Neuronal stem cell (in vitro differentiated cells): ENCODE measurements around the gene AP1G1.
"Not testable (repeated sequence)": the region's sequence is repeated elsewhere in the genome, so short reads cannot be mapped to it uniquely, and the experiment has no call there.

ENCODE experiments used
- DNase-seq: peaks from one replicate; pipeline ENCODE4 v3.0.0-alpha.2; 2013; ENCODE audit warnings: low spot score
- H2AFZ ChIP-seq: one replicate; pipeline ENCODE4 v1.6.1; 2013; ENCODE audit warnings: mild to moderate bottlenecking, low read length, inconsistent platforms
- H2AK5ac ChIP-seq: 2 replicates; pipeline ENCODE4 v1.6.1; 2013; ENCODE audit warnings: low read depth, mild to moderate bottlenecking, inconsistent platforms, low read length, moderate library complexity, mixed read lengths
- H2BK120ac ChIP-seq: 2 replicates; pipeline ENCODE4 v1.6.1; 2013; ENCODE audit warnings: low read depth, mild to moderate bottlenecking, inconsistent platforms, low read length, moderate library complexity, mixed read lengths
- H2BK12ac ChIP-seq: one replicate; pipeline ENCODE4 v1.6.1; 2013; ENCODE audit warnings: low read length, inconsistent platforms
- H2BK15ac ChIP-seq: 2 replicates; pipeline ENCODE4 v1.6.1; 2013; ENCODE audit warnings: mild to moderate bottlenecking, low read length, inconsistent platforms, mixed read lengths
- H2BK5ac ChIP-seq: one replicate; pipeline ENCODE4 v1.6.1; 2013; ENCODE audit warnings: inconsistent platforms, mild to moderate bottlenecking, low read length, moderate library complexity
- H3K14ac ChIP-seq: one replicate; pipeline ENCODE4 v1.6.1; 2013; ENCODE audit warnings: low read length, inconsistent platforms
- H3K18ac ChIP-seq: 2 replicates; pipeline ENCODE4 v1.6.1; 2013; ENCODE audit warnings: low read length, inconsistent platforms
- H3K23ac ChIP-seq: 2 replicates; pipeline ENCODE4 v1.6.1; 2013; ENCODE audit warnings: low read depth, mild to moderate bottlenecking, mixed read lengths, low read length, inconsistent platforms; ENCODE audit not compliant: poor library complexity
- H3K27ac ChIP-seq: replicated peaks from 3 replicates; pipeline ENCODE4 v1.5.1; 2013; ENCODE audit warnings: low read length, inconsistent platforms
- H3K27me3 ChIP-seq, 3 experiments: 2 replicates each; pipeline ENCODE4 v1.6.1; 2013; ENCODE audit warnings: low read length in 3 of 3, mild to moderate bottlenecking in 2 of 3, inconsistent platforms in 1 of 3, low read depth in 1 of 3, mixed read lengths in 1 of 3, moderate library complexity in 1 of 3; ENCODE audit not compliant: control insufficient read depth in 3 of 3, insufficient read depth in 3 of 3
- H3K36me3 ChIP-seq, 2 donors: replicated peaks in 1 of 2; 2 replicates each; pipeline ENCODE4 v1.6.1; 2013; ENCODE audit warnings: low read length in 2 of 2; ENCODE audit not compliant: control insufficient read depth in 2 of 2, insufficient read depth in 2 of 2
- H3K4ac ChIP-seq: 2 replicates; pipeline ENCODE4 v1.6.1; 2013; ENCODE audit warnings: inconsistent platforms, mild to moderate bottlenecking, low read length, moderate library complexity
- H3K4me1 ChIP-seq, 2 donors: 1 replicate in 1 of 2; 2 replicates in 1 of 2; pipeline ENCODE4 v1.6.1; 2013; ENCODE audit warnings: low read length in 2 of 2, low read depth in 1 of 2; ENCODE audit not compliant: control insufficient read depth in 2 of 2, insufficient read depth in 1 of 2
- H3K4me2 ChIP-seq: one replicate; pipeline ENCODE4 v1.6.1; 2013; ENCODE audit warnings: mild to moderate bottlenecking, low read length, inconsistent platforms; ENCODE audit not compliant: insufficient read depth, poor library complexity, severe bottlenecking
- H3K4me3 ChIP-seq, 2 donors: 2 replicates each; pipeline ENCODE4 v1.5.1; 2013; ENCODE audit warnings: low read length in 2 of 2, mild to moderate bottlenecking in 2 of 2, inconsistent platforms in 1 of 2, moderate library complexity in 1 of 2
- H3K79me1 ChIP-seq: one replicate; pipeline ENCODE4 v1.6.1; 2013; ENCODE audit warnings: low read depth, mild to moderate bottlenecking, inconsistent platforms, low read length, moderate library complexity
- H3K9ac ChIP-seq: one replicate; pipeline ENCODE4 v1.6.1; 2013; ENCODE audit warnings: mild to moderate bottlenecking, low read depth, low read length, inconsistent platforms; ENCODE audit not compliant: poor library complexity
- H3K9me3 ChIP-seq, 2 donors: replicated peaks in 1 of 2; 2 replicates each; pipeline versions ENCODE3 to v1.6.1; 2013; ENCODE audit warnings: low read length in 2 of 2, mild to moderate bottlenecking in 2 of 2, inconsistent platforms in 1 of 2, low read depth in 1 of 2, mixed read lengths in 1 of 2, moderate library complexity in 1 of 2; ENCODE audit not compliant: control insufficient read depth in 2 of 2, insufficient read depth in 1 of 2
- H4K8ac ChIP-seq: one replicate; pipeline ENCODE4 v1.6.1; 2013; ENCODE audit warnings: low read depth, mild to moderate bottlenecking, inconsistent platforms, low read length, moderate library complexity
- H4K91ac ChIP-seq: one replicate; pipeline ENCODE4 v1.6.1; 2013; ENCODE audit warnings: low read length, low read depth, mild to moderate bottlenecking, inconsistent platforms; ENCODE audit not compliant: poor library complexity
- WGBS, 2 donors: extraction: QIAGEN DNeasy Blood & Tissue Kit; methylation state at CpG; one replicate each; pipeline ENCODE4 v1.1.7; 2013; ENCODE audit warnings: missing lambda C conversion rate in 2 of 2, mixed read lengths in 1 of 2; ENCODE audit not compliant: insufficient read length in 2 of 2, insufficient replicate concordance in 1 of 2; ENCODE audit errors: extremely low coverage in 2 of 2; 5-methylcytosine and 5-hydroxymethylcytosine counted together

Gene AP1G1

DNA sequence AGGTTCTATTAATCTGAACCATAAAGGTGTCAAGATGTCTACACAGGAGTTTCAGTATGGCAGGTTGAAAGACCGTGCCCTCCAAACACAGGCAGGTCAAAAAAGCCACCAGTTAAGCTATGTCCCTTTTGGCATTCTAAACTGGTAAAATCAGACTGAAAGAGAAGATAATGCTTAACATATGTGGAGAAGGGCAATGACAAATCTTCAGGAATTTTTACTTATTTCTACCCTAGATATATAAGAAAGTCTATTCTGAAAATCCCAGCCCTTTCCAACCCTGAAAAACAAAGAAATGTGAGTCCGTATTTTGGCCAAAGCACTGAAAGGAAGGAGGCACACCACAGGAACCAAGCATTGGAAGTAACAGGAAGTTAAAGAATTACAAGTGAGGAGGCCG lies 16.5 kb downstream of the AP1G1 start:
- Histone ChIP-seq H3K36me3 (peaks cover 6 to 54% of the 10 kb centered on the region in 2 donors), H3K4me3 (no peak overlapping the region), H3K9me3 (no peaks in the 10 kb centered on the region), H4K91ac (no peak overlapping the region), H3K4me1 (no peaks in the 10 kb centered on the region), H2BK5ac (no peak overlapping the region), H2BK15ac (no peak overlapping the region), H3K27me3 (no peaks in the 10 kb centered on the region), H3K9ac (no peak overlapping the region), H3K4me2 (no peak overlapping the region), H3K27ac (no peak overlapping the region), H3K23ac (no peak overlapping the region), H3K14ac (no peak overlapping the region), H3K79me1 (peaks cover 8% of the 10 kb centered on the region), H4K8ac (no peak overlapping the region), H3K4ac (no peak overlapping the region), H2AK5ac (no peak overlapping the region), H2BK120ac (no peak overlapping the region), H2BK12ac (no peak overlapping the region), H2AFZ (no peak overlapping the region), H3K18ac (no peak overlapping the region)
- WGBS, 2 donors: no CpG with 5 or more reads among the region's 3 CpGs
- no peak for DNase-seq

GRCh38 chr16:71790329-71790728 lies 18.3 kb downstream of the AP1G1 start:
- not testable (repeated sequence) for H3K4me3 ChIP-seq, H4K91ac ChIP-seq, H3K9me3 ChIP-seq, H3K14ac ChIP-seq, H3K27me3 ChIP-seq, H2BK12ac ChIP-seq, H3K23ac ChIP-seq, H2AK5ac ChIP-seq, H3K4me1 ChIP-seq, H2AFZ ChIP-seq, H3K9ac ChIP-seq, H3K4ac ChIP-seq, DNase-seq, H2BK15ac ChIP-seq, H3K4me2 ChIP-seq, H2BK120ac ChIP-seq, H3K27ac ChIP-seq, H3K79me1 ChIP-seq, H3K18ac ChIP-seq, H2BK5ac ChIP-seq, H4K8ac ChIP-seq
- no CpG with 5 or more reads among the region's 3 CpGs for WGBS, 2 donors
- peaks cover 6 to 60% of the 10 kb centered on the region in 2 donors for H3K36me3 ChIP-seq

GRCh38 chr16:71789136-71789535 lies 19.5 kb downstream of the AP1G1 start:
- Histone ChIP-seq H2BK120ac (no peak overlapping the region), H2AK5ac (no peak overlapping the region), H2BK12ac (no peak overlapping the region), H3K79me1 (peaks cover 10% of the 10 kb centered on the region), H3K4me1 (no peaks in the 10 kb centered on the region), H3K9me3 (no peaks in the 10 kb centered on the region), H3K36me3 (peaks cover 6 to 71% of the 10 kb centered on the region in 2 donors), H3K27ac (no peak overlapping the region), H4K91ac (no peak overlapping the region), H3K4me3 (no peak overlapping the region), H3K4ac (no peak overlapping the region), H2AFZ (no peak overlapping the region), H3K4me2 (no peak overlapping the region), H3K27me3 (no peaks in the 10 kb centered on the region), H2BK15ac (no peak overlapping the region), H3K9ac (no peak overlapping the region), H4K8ac (no peak overlapping the region), H3K18ac (no peak overlapping the region), H3K14ac (no peak overlapping the region), H3K23ac (no peak overlapping the region), H2BK5ac (no peak overlapping the region)
- DNase-seq: no peak
- no CpG with 5 or more reads among the region's 8 CpGs for WGBS, 2 donors

- no peak overlapping the region for H3K14ac ChIP-seq
- H4K91ac ChIP-seq: no peak overlapping the region
- H3K27ac ChIP-seq: no peak overlapping the region
- H3K4ac ChIP-seq: no peak overlapping the region
- H3K4me1 ChIP-seq: no peaks in the 10 kb centered on the region
- no peaks in the 10 kb centered on the region for H3K9me3 ChIP-seq
- no peak overlapping the region for H3K18ac ChIP-seq
- no peak overlapping the region for H2BK5ac ChIP-seq
- H3K4me3 ChIP-seq: no peak overlapping the region
- no peak overlapping the region for H3K9ac ChIP-seq
- no peak overlapping the region for H4K8ac ChIP-seq
- H3K23ac ChIP-seq: no peak overlapping the region
- no peak overlapping the region for H2AK5ac ChIP-seq
- no peaks in the 10 kb centered on the region for H3K27me3 ChIP-seq
- H3K36me3 ChIP-seq: peaks cover 6 to 73% of the 10 kb centered on the region in 2 donors
- no peak overlapping the region for H2AFZ ChIP-seq
- H3K4me2 ChIP-seq: no peak overlapping the region
- H2BK120ac ChIP-seq: no peak overlapping the region
- peaks cover 10% of the 10 kb centered on the region for H3K79me1 ChIP-seq
- no peak overlapping the region for H2BK15ac ChIP-seq
- WGBS, 2 donors: no CpG with 5 or more reads among the region's 2 CpGs
- no peak for DNase-seq
- H2BK12ac ChIP-seq: no peak overlapping the region
Measured at GRCh38 chr16:71788578-71788977, 20.1 kb downstream of the AP1G1 start.
